H1 (cell line): Measurements from ENCODE around the gene CEL. TPM values are rescaled to one million over a fixed set of nuclear protein-coding genes. Genes with fewer than 3 reads are reported as not detected.

ENCODE experiments used
- CTCF ChIA-PET: fragments of 300-600 bp; sonication (Branson Sonifier 250); formaldehyde crosslinking; loops from one replicate; lab custom pipeline; 2021; ENCODE audit not compliant: partially characterized antibody; lab: Charles Lee
- POLR2A ChIA-PET: fragments of 300-600 bp; sonication (Branson Sonifier 250); formaldehyde crosslinking; loops from one replicate; lab custom pipeline; 2021; ENCODE audit warnings: inconsistent platforms; ENCODE audit not compliant: partially characterized antibody; lab: Charles Lee
- DNase-seq, 2 experiments: peaks; one replicate each; pipeline versions ENCODE4 v3.0.0 to v3.0.0-alpha.2; 2010 to 2022; ENCODE audit warnings: low spot score in 2 of 2, low read depth in 1 of 2, mixed read lengths in 1 of 2
- FAIRE-seq: peaks from 2 replicates; lab custom pipeline; 2011; peaks lifted over from hg19 to GRCh38; lab: Jason Lieb, UNC
- H2AFZ ChIP-seq: 2 replicates; pipeline ENCODE4 v1.8.1; 2012; ENCODE audit warnings: low read length, inconsistent platforms
- H2AK5ac ChIP-seq: 2 replicates; pipeline ENCODE4 v1.6.1; 2013; ENCODE audit warnings: low read depth, low read length
- H2BK120ac ChIP-seq: replicated peaks from 2 replicates; pipeline ENCODE3; 2013; ENCODE audit warnings: low read depth, low read length, inconsistent platforms
- H2BK12ac ChIP-seq: 2 replicates; pipeline ENCODE4 v1.6.1; 2013; ENCODE audit warnings: low read depth, low read length
- H2BK15ac ChIP-seq: 2 replicates; pipeline ENCODE4 v1.6.1; 2013; ENCODE audit warnings: low read length
- H2BK20ac ChIP-seq: 2 replicates; pipeline ENCODE4 v1.6.1; 2013; ENCODE audit warnings: low read length
- H2BK5ac ChIP-seq: 2 replicates; pipeline ENCODE4 v1.6.1; 2013; ENCODE audit warnings: low read depth, low read length
- H3K14ac ChIP-seq: 2 replicates; pipeline ENCODE4 v1.6.1; 2013; ENCODE audit warnings: inconsistent platforms; ENCODE audit not compliant: insufficient read length
- H3K18ac ChIP-seq: 2 replicates; pipeline ENCODE4 v1.6.1; 2013; ENCODE audit warnings: low read length; ENCODE audit errors: extremely low read depth
- H3K23ac ChIP-seq: 2 replicates; pipeline ENCODE4 v1.6.1; 2013; ENCODE audit warnings: inconsistent platforms; ENCODE audit not compliant: insufficient read length
- H3K23me2 ChIP-seq: 2 replicates; pipeline ENCODE4 v1.6.1; 2013; ENCODE audit warnings: low read depth, low read length
- H3K27ac ChIP-seq: 2 replicates; pipeline ENCODE4 v1.6.1; 2011; ENCODE audit warnings: low read depth, low read length, inconsistent platforms
- H3K27me3 ChIP-seq, 4 experiments: replicated peaks in 1 of 4; 1 replicate in 1 of 4; 2 replicates in 3 of 4; pipeline versions ENCODE4 v1.6.1 to v1.8.1; 2011 to 2013; ENCODE audit warnings: low read length in 3 of 4, mild to moderate bottlenecking in 3 of 4, inconsistent platforms in 2 of 4, mixed read lengths in 2 of 4, moderate library complexity in 1 of 4; ENCODE audit not compliant: control insufficient read depth in 3 of 4, insufficient read depth in 3 of 4; ENCODE audit errors: extremely low read depth in 1 of 4
- H3K36me3 ChIP-seq, 4 experiments: 2 replicates each; pipeline versions ENCODE4 v1.6.1 to v1.8.1; 2011 to 2013; ENCODE audit warnings: mild to moderate bottlenecking in 4 of 4, low read length in 3 of 4, moderate library complexity in 2 of 4, control low read depth in 1 of 4, inconsistent platforms in 1 of 4; ENCODE audit not compliant: insufficient read depth in 4 of 4, control insufficient read depth in 2 of 4
- H3K4ac ChIP-seq: replicated peaks from 2 replicates; pipeline ENCODE3; 2013; ENCODE audit warnings: low read length, low read depth, mixed read lengths, inconsistent platforms; ENCODE audit not compliant: insufficient read length
- H3K4me1 ChIP-seq, 4 experiments: replicated peaks in 1 of 4; 1 replicate in 1 of 4; 2 replicates in 3 of 4; pipeline versions ENCODE4 v1.6.1 to v1.8.1; 2011 to 2013; ENCODE audit warnings: low read length in 3 of 4, inconsistent platforms in 2 of 4, mixed read lengths in 1 of 4; ENCODE audit not compliant: insufficient read depth in 4 of 4, control insufficient read depth in 3 of 4
- H3K4me2 ChIP-seq, 2 experiments: 2 replicates each; pipeline versions ENCODE4 v1.6.1 to v1.8.1; 2011 to 2013; ENCODE audit warnings: low read depth in 2 of 2, low read length in 2 of 2, control low read depth in 1 of 2, inconsistent platforms in 1 of 2, mild to moderate bottlenecking in 1 of 2; ENCODE audit not compliant: insufficient read depth in 1 of 2
- H3K4me3 ChIP-seq, 4 experiments: fragments of 200-600, 300-600 bp in 1 of 4; sonication (generic), shearing (Covaris generic), sonication (Bioruptor Twin) in 1 of 4; 2 replicates each; pipeline versions ENCODE4 v1.5.1 to v1.8.1; 2011 to 2016; ENCODE audit warnings: low read length in 4 of 4, low read depth in 3 of 4, control low read depth in 2 of 4, inconsistent platforms in 2 of 4, mild to moderate bottlenecking in 2 of 4, mixed read lengths in 1 of 4, moderate library complexity in 1 of 4; ENCODE audit not compliant: insufficient read depth in 2 of 4; ENCODE audit errors: extremely low read depth in 1 of 4
- H3K56ac ChIP-seq: replicated peaks from 2 replicates; pipeline ENCODE3; 2013; ENCODE audit warnings: low read depth, mild to moderate bottlenecking, mixed read lengths, low read length, inconsistent platforms; ENCODE audit not compliant: insufficient read length
- H3K79me1 ChIP-seq: 2 replicates; pipeline ENCODE4 v1.6.1; 2013; ENCODE audit warnings: low read depth, low read length, control low read depth
- H3K79me2 ChIP-seq, 2 experiments: 2 replicates each; pipeline versions ENCODE4 v1.6.1 to v1.8.1; 2012 to 2013; ENCODE audit warnings: low read length in 2 of 2, mild to moderate bottlenecking in 2 of 2, inconsistent platforms in 1 of 2; ENCODE audit not compliant: insufficient read depth in 2 of 2, control insufficient read depth in 1 of 2
- H3K9ac ChIP-seq, 4 experiments: replicated peaks in 1 of 4; 1 replicate in 1 of 4; 2 replicates in 3 of 4; pipeline versions ENCODE4 v1.6.1 to v1.8.1; 2011 to 2013; ENCODE audit warnings: low read depth in 3 of 4, low read length in 3 of 4, control low read depth in 2 of 4, mild to moderate bottlenecking in 2 of 4, moderate library complexity in 2 of 4, inconsistent platforms in 1 of 4; ENCODE audit errors: extremely low read depth in 1 of 4
- H3K9me3 ChIP-seq, 2 experiments: 2 replicates each; pipeline versions ENCODE4 v1.6.1 to v1.8.1; 2012 to 2013; ENCODE audit warnings: mild to moderate bottlenecking in 2 of 2, moderate library complexity in 2 of 2, control low read depth in 1 of 2, inconsistent platforms in 1 of 2, low read depth in 1 of 2, low read length in 1 of 2, mixed read lengths in 1 of 2; ENCODE audit not compliant: insufficient read depth in 2 of 2
- H4K20me1 ChIP-seq, 2 experiments: replicated peaks in 1 of 2; 2 replicates each; pipeline versions ENCODE3 to v1.8.1; 2011 to 2013; ENCODE audit warnings: inconsistent platforms in 2 of 2, low read length in 2 of 2, mild to moderate bottlenecking in 1 of 2; ENCODE audit not compliant: insufficient read depth in 2 of 2, control insufficient read depth in 1 of 2
- H4K5ac ChIP-seq: 2 replicates; pipeline ENCODE4 v1.6.1; 2013; ENCODE audit warnings: low read length, low read depth, mixed read lengths, inconsistent platforms; ENCODE audit not compliant: insufficient read length
- H4K8ac ChIP-seq: 2 replicates; pipeline ENCODE4 v1.8.0; 2013; ENCODE audit warnings: mild to moderate bottlenecking, moderate library complexity, low read length, inconsistent platforms; ENCODE audit not compliant: insufficient read depth; ENCODE audit errors: extremely low read depth
- H4K91ac ChIP-seq: replicated peaks from 2 replicates; pipeline ENCODE3; 2013; ENCODE audit warnings: low read length, mixed read lengths, inconsistent platforms; ENCODE audit not compliant: insufficient read length
- HDAC6 ChIP-seq: IDR thresholded peaks from one replicate; pipeline ENCODE4 v1.7.1; 2012; ENCODE audit warnings: low read depth, mild to moderate bottlenecking, inconsistent platforms, low read length, moderate library complexity
- MAX ChIP-seq: IDR thresholded peaks from 2 replicates; pipeline ENCODE4 v1.6.1; 2012; ENCODE audit warnings: inconsistent platforms
- NANOG ChIP-seq: IDR thresholded peaks from 2 replicates; pipeline ENCODE4 v1.6.1; 2011; ENCODE audit warnings: low read length, low read depth, mild to moderate bottlenecking, inconsistent platforms; ENCODE audit not compliant: insufficient read depth, poor library complexity, severe bottlenecking
- SAP30 ChIP-seq: fragments of 300-600 bp; sonication (generic); IDR thresholded peaks from 2 replicates; pipeline ENCODE4 v1.7.1; 2012; ENCODE audit warnings: low read length, moderate library complexity, mild to moderate bottlenecking, inconsistent platforms; ENCODE audit not compliant: insufficient read depth, insufficient replicate concordance
- SRF ChIP-seq: IDR thresholded peaks from 2 replicates; pipeline ENCODE4 v1.6.1; 2011; ENCODE audit warnings: mild to moderate bottlenecking, low read depth, low read length, moderate library complexity
- TAF7 ChIP-seq: optimal IDR thresholded peaks from 2 replicates; pipeline ENCODE3; 2011; ENCODE audit warnings: low read depth, mild to moderate bottlenecking, inconsistent platforms, low read length, moderate library complexity, borderline replicate concordance
- WGBS, 2 experiments: shearing (Covaris generic) in 1 of 2; methylation state at CpG; one replicate each; pipeline versions ENCODE4 v1.1.6 to v1.1.7; 2013 to 2015; ENCODE audit warnings: low lambda C conversion rate in 2 of 2, mixed read lengths in 2 of 2, inconsistent platforms in 1 of 2, low coverage in 1 of 2, missing lambda C conversion rate in 1 of 2; ENCODE audit not compliant: insufficient replicate concordance in 2 of 2, insufficient coverage in 1 of 2, insufficient read length in 1 of 2; ENCODE audit errors: extremely low coverage in 1 of 2, missing lambda C conversion rate in 1 of 2; 5-methylcytosine and 5-hydroxymethylcytosine counted together
- polyA plus RNA-seq, 7 experiments: library from polyadenylated mRNA; depleted of rRNA in 3 of 7; stranded (reverse) in 5 of 7; unstranded in 2 of 7; fragments of >200 nt in 5 of 7; fragments of 200-250 nt in 2 of 7; gene quantifications; 1 replicate in 5 of 7; 2 replicates in 1 of 7; 4 replicates in 1 of 7; pipeline versions ENCODE4 v1.2.1 to v1.2.3, GENCODE V29; 2011 to 2013; ENCODE audit warnings: missing spikeins in 2 of 7, mixed read lengths in 2 of 7
- total RNA-seq: library from RNA; stranded (reverse); fragmentation: NEBNext Ultra II Directional; extraction: Animal tissue kit (Norgen Biotek cat#: 25700); gene quantifications from 2 replicates; pipeline ENCODE4 v1.2.1, GENCODE V29; 2021

The CEL gene
- total and polyA plus RNA-seq, 2 of the 8 experiments (the other 6 are each of a cell fraction or from before 2014, with no cell fraction given): 1.8 to 3.4 TPM

- no peaks in the 10 kb centered on the region for H3K23me2 ChIP-seq
- no peak overlapping the region for H3K4ac ChIP-seq
- no peak overlapping the region for H2BK12ac ChIP-seq
- no peak overlapping the region for H2BK5ac ChIP-seq
- H3K79me1 ChIP-seq: no peaks in the 10 kb centered on the region
- H2BK120ac ChIP-seq: no peak overlapping the region
- H3K9me3 ChIP-seq: no peaks in the 10 kb centered on the region
- H3K4me2 ChIP-seq: no peak overlapping the region
- TF ChIP-seq MAX (no peak), TAF7 (no peak), NANOG (no peak), SRF (no peak), SAP30 (no peak), HDAC6 (no peak)
- no peak overlapping the region for H2AK5ac ChIP-seq
- no peak overlapping the region for H4K91ac ChIP-seq
- ChIA-PET CTCF (interaction anchor here (0.9 to 2.9 kb wide), 3 partner anchors 16 to 60 kb away, joined by 3 to 23 read pairs (median 3); no protein-coding TSS in a partner anchor), POLR2A (no interaction called here)
- H3K27ac ChIP-seq: no peak overlapping the region
- no peaks in the 10 kb centered on the region for H3K4me1 ChIP-seq
- no peak overlapping the region; the same call in 1 of the 2 replicates for H4K8ac ChIP-seq
- H3K27me3 ChIP-seq: peaks cover 0 to 3% (median 0%) of the 10 kb centered on the region in 4 experiments; a peak in 1 of 7 replicates
- no peaks in the 10 kb centered on the region for H3K36me3 ChIP-seq
- 82% methylated on average over 7 of the region's 7 CpGs; no CpG with 5 or more reads in 1 of the 2 experiments for WGBS, 2 experiments
- H3K4me3 ChIP-seq: no peak overlapping the region
- no peak overlapping the region; a peak in 2 of 7 replicates for H3K9ac ChIP-seq
- no peaks in the 10 kb centered on the region for H4K20me1 ChIP-seq
- no peak overlapping the region for H3K23ac ChIP-seq
- H2AFZ ChIP-seq: no peak overlapping the region
- H3K18ac ChIP-seq: no peak overlapping the region
- DNase-seq (no peak), FAIRE-seq (no peak)
- H3K79me2 ChIP-seq: no peaks in the 10 kb centered on the region
- H3K14ac ChIP-seq: no peak overlapping the region
- no peak overlapping the region for H4K5ac ChIP-seq
- H2BK15ac ChIP-seq: no peak overlapping the region
- no peak overlapping the region for H3K56ac ChIP-seq
- no peak overlapping the region for H2BK20ac ChIP-seq
Measured at GRCh38 chr9:133087429-133088145, 25.8 kb downstream of the CEL start.
